Dendritic cell treated with granulocyte-macrophage colony-stimulating factor and Interleukin-4, amounts not matched to agents 40 ng/mL and 50 ng/mL, for 4 days (primary cell): ENCODE data around the gene NFIA.

Experiments used
- H3K27ac Mint-ChIP-seq: one replicate; pipeline ENCODE4 v1.8.0; 2022; ENCODE audit warnings: mild to moderate bottlenecking, mixed read lengths
- H3K27me3 Mint-ChIP-seq: one replicate; pipeline ENCODE4 v1.8.0; 2022; ENCODE audit warnings: mild to moderate bottlenecking, mixed read lengths
- H3K36me3 Mint-ChIP-seq: one replicate; pipeline ENCODE4 v1.8.0; 2022; ENCODE audit warnings: low read depth, mixed read lengths
- H3K4me1 Mint-ChIP-seq: one replicate; pipeline ENCODE4 v1.8.0; 2022; ENCODE audit warnings: low read depth, mixed read lengths
- H3K4me3 Mint-ChIP-seq: one replicate; pipeline ENCODE4 v1.8.0; 2022; ENCODE audit warnings: mild to moderate bottlenecking, moderate library complexity, mixed read lengths
- H3K9me3 Mint-ChIP-seq: one replicate; pipeline ENCODE4 v1.8.0; 2022; ENCODE audit warnings: mixed read lengths
- intact Hi-C: fragments of 100-400 bp; cut with micrococcal nuclease; formaldehyde crosslinking; loops from one replicate; pipeline ENCODE4 v1.15.0; 2022

Gene NFIA

GRCh38 chr1:61386770-61387169, 304.4 kb downstream of the NFIA start:
- Mint-ChIP-seq H3K27ac (no peak overlapping the region), H3K9me3 (no peaks in the 10 kb centered on the region), H3K27me3 (no peaks in the 10 kb centered on the region), H3K36me3 (peaks cover 25% of the 10 kb centered on the region), H3K4me1 (no peaks in the 10 kb centered on the region), H3K4me3 (no peak overlapping the region)
- intact Hi-C loops: no loop called here

GRCh38 chr1:61387829-61388228, 305.5 kb downstream of the NFIA start:
- Mint-ChIP-seq H3K9me3 (no peaks in the 10 kb centered on the region), H3K27me3 (no peaks in the 10 kb centered on the region), H3K36me3 (peaks cover 25% of the 10 kb centered on the region), H3K27ac (no peak overlapping the region), H3K4me1 (no peaks in the 10 kb centered on the region), H3K4me3 (no peak overlapping the region)
- intact Hi-C loops: no loop called here

GRCh38 chr1:61388566-61388965, 306.2 kb downstream of the NFIA start:
- Mint-ChIP-seq H3K4me1 (no peaks in the 10 kb centered on the region), H3K9me3 (no peaks in the 10 kb centered on the region), H3K36me3 (peaks cover 18% of the 10 kb centered on the region), H3K27me3 (no peaks in the 10 kb centered on the region), H3K27ac (no peak overlapping the region), H3K4me3 (no peak overlapping the region)
- intact Hi-C loops: no loop called here

GRCh38 chr1:61389194-61389925, 307.0 kb downstream of the NFIA start:
- H3K4me3 Mint-ChIP-seq: no peak overlapping the region
- peaks cover 16% of the 10 kb centered on the region for H3K36me3 Mint-ChIP-seq
- H3K4me1 Mint-ChIP-seq: no peaks in the 10 kb centered on the region
- no peaks in the 10 kb centered on the region for H3K9me3 Mint-ChIP-seq
- no peak overlapping the region for H3K27ac Mint-ChIP-seq
- H3K27me3 Mint-ChIP-seq: no peaks in the 10 kb centered on the region
- intact Hi-C loops: no loop called here

GRCh38 chr1:61389926-61390845, 307.8 kb downstream of the NFIA start:
- intact Hi-C loops: no loop called here
- H3K4me3 Mint-ChIP-seq: no peak overlapping the region
- no peaks in the 10 kb centered on the region for H3K27me3 Mint-ChIP-seq
- no peaks in the 10 kb centered on the region for H3K9me3 Mint-ChIP-seq
- peaks cover 16% of the 10 kb centered on the region for H3K36me3 Mint-ChIP-seq
- no peak overlapping the region for H3K27ac Mint-ChIP-seq
- peaks cover 6% of the 10 kb centered on the region for H3K4me1 Mint-ChIP-seq

GRCh38 chr1:61391730-61392129, 309.4 kb downstream of the NFIA start:
- Mint-ChIP-seq H3K4me1 (peaks cover 10% of the 10 kb centered on the region), H3K27ac (no peak overlapping the region), H3K9me3 (no peaks in the 10 kb centered on the region), H3K36me3 (peaks cover 6% of the 10 kb centered on the region), H3K4me3 (no peak overlapping the region), H3K27me3 (no peaks in the 10 kb centered on the region)
- intact Hi-C loops: no loop called here

- Mint-ChIP-seq H3K27ac (no peak overlapping the region), H3K9me3 (no peaks in the 10 kb centered on the region), H3K4me1 (peaks cover 10% of the 10 kb centered on the region), H3K4me3 (no peak overlapping the region), H3K27me3 (no peaks in the 10 kb centered on the region), H3K36me3 (peaks cover under 1% of the 10 kb centered on the region)
- intact Hi-C loops: no loop called here
Observed at GRCh38 chr1:61392409-61393242, 310.3 kb downstream of the NFIA start.

- no peaks in the 10 kb centered on the region for H3K9me3 Mint-ChIP-seq
- peaks cover 10% of the 10 kb centered on the region for H3K4me1 Mint-ChIP-seq
- no peak overlapping the region for H3K27ac Mint-ChIP-seq
- H3K27me3 Mint-ChIP-seq: no peaks in the 10 kb centered on the region
- intact Hi-C loops: no loop called here
- H3K4me3 Mint-ChIP-seq: no peak overlapping the region
- no peaks in the 10 kb centered on the region for H3K36me3 Mint-ChIP-seq
Observed at GRCh38 chr1:61393575-61393974, 311.2 kb downstream of the NFIA start.

- Mint-ChIP-seq H3K9me3 (no peaks in the 10 kb centered on the region), H3K4me1 (peaks cover 10% of the 10 kb centered on the region), H3K36me3 (no peaks in the 10 kb centered on the region), H3K27ac (no peak overlapping the region), H3K27me3 (no peaks in the 10 kb centered on the region), H3K4me3 (no peak overlapping the region)
- intact Hi-C loops: no loop called here
Observed at GRCh38 chr1:61395146-61395800, 312.9 kb downstream of the NFIA start.

- Mint-ChIP-seq H3K4me1 (peaks cover 10% of the 10 kb centered on the region), H3K27ac (no peak overlapping the region), H3K36me3 (no peaks in the 10 kb centered on the region), H3K27me3 (no peaks in the 10 kb centered on the region), H3K4me3 (no peak overlapping the region), H3K9me3 (no peaks in the 10 kb centered on the region)
- intact Hi-C loops: no loop called here
Observed at GRCh38 chr1:61397495-61397894, 315.1 kb downstream of the NFIA start.

- H3K27ac Mint-ChIP-seq: no peak overlapping the region
- no peaks in the 10 kb centered on the region for H3K9me3 Mint-ChIP-seq
- peaks cover 10% of the 10 kb centered on the region for H3K4me1 Mint-ChIP-seq
- no peaks in the 10 kb centered on the region for H3K36me3 Mint-ChIP-seq
- intact Hi-C loops: no loop called here
- no peaks in the 10 kb centered on the region for H3K27me3 Mint-ChIP-seq
- no peak overlapping the region for H3K4me3 Mint-ChIP-seq
Observed at GRCh38 chr1:61397935-61398334, 315.6 kb downstream of the NFIA start.

GRCh38 chr1:61399199-61399598, 316.8 kb downstream of the NFIA start:
- H3K27ac Mint-ChIP-seq: no peak overlapping the region
- no peak overlapping the region for H3K4me3 Mint-ChIP-seq
- intact Hi-C loops: no loop called here
- peaks cover 17% of the 10 kb centered on the region for H3K4me1 Mint-ChIP-seq
- no peaks in the 10 kb centered on the region for H3K27me3 Mint-ChIP-seq
- H3K36me3 Mint-ChIP-seq: no peaks in the 10 kb centered on the region
- no peaks in the 10 kb centered on the region for H3K9me3 Mint-ChIP-seq

GRCh38 chr1:61400131-61400770, 317.9 kb downstream of the NFIA start:
- no peak overlapping the region for H3K27ac Mint-ChIP-seq
- no peaks in the 10 kb centered on the region for H3K9me3 Mint-ChIP-seq
- H3K36me3 Mint-ChIP-seq: no peaks in the 10 kb centered on the region
- H3K27me3 Mint-ChIP-seq: no peaks in the 10 kb centered on the region
- intact Hi-C loops: no loop called here
- no peak overlapping the region for H3K4me3 Mint-ChIP-seq
- peaks cover 14% of the 10 kb centered on the region for H3K4me1 Mint-ChIP-seq
